HepG2 (cell line): ENCODE data around the gene RNF6.

Experiments used
- ZBTB2 ChIP-seq: sonication (generic); formaldehyde crosslinking; IDR thresholded peaks from 2 replicates; pipeline ENCODE4 v1.8.0; 2022; ENCODE audit warnings: low read depth, missing genetic modification reagents
- ZNF207 ChIP-seq: fragments of 450-650 bp; IDR thresholded peaks from 2 replicates; pipeline ENCODE4 v1.6.1; 2016; ENCODE audit warnings: antibody characterized with exemption, borderline replicate concordance
- ZNF292 ChIP-seq: sonication (generic); formaldehyde crosslinking; IDR thresholded peaks from 2 replicates; pipeline ENCODE4 v1.8.1; 2022; ENCODE audit warnings: mild to moderate bottlenecking, low read depth, missing genetic modification reagents, borderline replicate concordance
- TF ChIP-seq, protein P1 (sequence below): sonication (generic); formaldehyde crosslinking; IDR thresholded peaks from 2 replicates; pipeline ENCODE4 v1.8.1; 2023; ENCODE audit warnings: mild to moderate bottlenecking, missing genetic modification reagents, borderline replicate concordance
- TF ChIP-seq, protein P2 (sequence below): sonication (generic); formaldehyde crosslinking; IDR thresholded peaks from 2 replicates; pipeline ENCODE4 v1.5.0; 2020; ENCODE audit warnings: mild to moderate bottlenecking, missing genetic modification reagents, borderline replicate concordance

DNA sequence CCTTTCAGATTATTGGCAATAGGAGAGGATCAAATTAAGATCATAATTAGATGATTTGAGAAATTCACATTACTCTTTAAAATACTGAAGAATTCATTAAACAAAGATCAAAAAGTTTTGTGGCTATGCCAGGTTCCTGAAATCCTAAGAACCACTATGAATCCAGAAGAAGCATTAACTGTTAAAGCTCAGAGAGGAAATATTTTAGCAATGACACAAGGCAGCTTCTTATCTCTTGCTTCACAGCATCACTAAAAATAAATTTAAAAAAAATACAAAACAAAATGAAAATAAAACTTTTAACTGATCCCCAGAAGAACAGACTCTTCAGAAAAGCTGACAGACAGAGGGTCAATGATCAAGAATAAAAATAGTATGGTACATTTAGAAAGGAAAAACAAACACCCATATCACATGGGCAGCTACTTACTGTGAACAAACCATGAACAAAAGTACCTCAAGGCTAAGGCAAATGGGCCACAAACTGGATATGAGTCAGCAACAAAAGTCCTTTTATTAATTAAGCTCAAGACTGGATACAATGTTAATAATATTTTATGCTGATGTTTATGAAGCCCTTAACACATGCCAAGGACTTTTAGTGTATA, 19.6 kb downstream of the RNF6 start:
- no peak for TF ChIP-seq ZNF207
- TF ChIP-seq, protein P1, sequence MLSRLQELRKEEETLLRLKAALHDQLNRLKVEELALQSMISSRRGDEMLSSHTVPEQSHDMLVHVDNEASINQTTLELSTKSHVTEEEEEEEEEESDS (CRISPR knock-in tag) = no peak
- TF ChIP-seq, protein P2, sequence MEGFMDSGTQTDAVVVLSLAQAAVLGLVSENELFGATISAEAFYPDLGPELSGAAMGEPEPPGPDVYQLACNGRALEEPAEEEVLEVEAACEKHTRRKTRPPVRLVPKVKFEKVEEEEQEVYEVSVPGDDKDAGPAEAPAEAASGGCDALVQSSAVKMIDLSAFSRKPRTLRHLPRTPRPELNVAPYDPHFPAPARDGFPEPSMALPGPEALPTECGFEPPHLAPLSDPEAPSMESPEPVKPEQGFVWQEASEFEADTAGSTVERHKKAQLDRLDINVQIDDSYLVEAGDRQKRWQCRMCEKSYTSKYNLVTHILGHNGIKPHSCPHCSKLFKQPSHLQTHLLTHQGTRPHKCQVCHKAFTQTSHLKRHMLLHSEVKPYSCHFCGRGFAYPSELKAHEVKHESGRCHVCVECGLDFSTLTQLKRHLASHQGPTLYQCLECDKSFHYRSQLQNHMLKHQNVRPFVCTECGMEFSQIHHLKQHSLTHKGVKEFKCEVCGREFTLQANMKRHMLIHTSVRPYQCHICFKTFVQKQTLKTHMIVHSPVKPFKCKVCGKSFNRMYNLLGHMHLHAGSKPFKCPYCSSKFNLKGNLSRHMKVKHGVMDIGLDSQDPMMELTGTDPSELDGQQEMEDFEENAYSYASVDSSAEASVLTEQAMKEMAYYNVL (CRISPR knock-in tag) = no peak
- TF ChIP-seq ZBTB2 = no peak
- TF ChIP-seq ZNF292 = no peak
